GM19239 (cell line): Measurements from ENCODE around the gene FYB2.

ENCODE experiments used
- DNase-seq: peaks from one replicate; pipeline ENCODE4 v3.0.0; 2011; ENCODE audit warnings: low spot score; ENCODE audit not compliant: insufficient read length
- FAIRE-seq: peaks from 2 replicates; lab custom pipeline; 2011; peaks lifted over from hg19 to GRCh38; lab: Jason Lieb, UNC

Gene FYB2

DNA sequence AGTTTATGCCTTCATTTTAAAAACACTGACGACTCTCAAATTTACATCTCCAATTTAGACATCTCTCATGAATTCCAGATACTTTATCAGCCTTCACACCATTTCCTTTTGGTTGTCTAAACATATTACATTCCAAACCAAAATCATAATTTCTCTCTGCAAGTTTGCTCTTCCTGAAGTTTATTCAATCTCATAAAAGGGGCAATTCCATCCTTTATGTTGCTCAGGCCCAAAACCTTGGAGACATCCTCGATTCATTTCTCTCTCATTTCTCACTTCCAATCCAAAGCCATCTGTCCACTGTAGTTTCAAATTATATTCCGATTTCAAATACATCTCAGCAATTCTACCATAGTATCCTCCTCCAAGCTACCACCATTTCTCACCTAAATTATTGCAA is 74.0 kb downstream of the FYB2 start:
- FAIRE-seq (no peak), DNase-seq (no peak)

DNA sequence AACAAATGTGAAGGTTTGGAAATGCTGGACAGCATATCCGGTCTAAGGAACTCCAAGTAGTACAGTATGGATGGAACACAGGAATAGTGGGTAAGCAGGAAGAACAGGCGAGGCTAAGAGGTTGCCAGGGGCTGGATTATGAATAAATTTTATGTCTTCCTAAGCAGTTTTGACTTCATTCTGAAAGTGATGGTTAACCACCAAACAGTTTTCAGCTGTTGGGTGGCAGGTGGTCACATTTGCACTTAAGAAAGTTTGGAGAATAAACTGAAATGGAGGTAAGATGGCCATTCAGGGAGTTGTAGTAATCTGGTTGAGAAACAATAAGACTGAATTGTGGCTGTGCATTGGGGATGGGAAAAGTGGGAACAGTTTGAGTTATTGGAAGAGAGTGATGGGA is 90.2 kb downstream of the FYB2 start:
- DNase-seq (no peak), FAIRE-seq (no peak)

DNA sequence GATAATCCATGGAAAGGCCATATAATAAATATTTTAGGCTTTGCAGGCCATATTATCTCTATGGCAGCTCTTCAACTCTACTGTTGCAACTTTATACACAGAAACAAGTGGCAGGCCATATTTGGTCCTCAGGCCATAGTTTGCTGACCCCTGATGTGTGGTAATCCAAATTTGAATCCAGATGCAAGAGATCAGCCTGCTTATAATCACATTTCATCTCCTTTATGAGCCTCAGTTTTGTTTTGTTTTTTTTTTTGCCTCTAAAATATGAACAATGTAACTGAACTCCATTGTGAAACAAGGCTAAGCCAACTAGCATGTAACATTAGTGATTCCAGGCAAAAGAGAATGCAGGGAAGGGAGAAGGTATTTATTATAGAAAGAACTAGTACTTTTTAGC is 92.5 kb downstream of the FYB2 start:
- FAIRE-seq, result no peak
- DNase-seq, result no peak

DNA sequence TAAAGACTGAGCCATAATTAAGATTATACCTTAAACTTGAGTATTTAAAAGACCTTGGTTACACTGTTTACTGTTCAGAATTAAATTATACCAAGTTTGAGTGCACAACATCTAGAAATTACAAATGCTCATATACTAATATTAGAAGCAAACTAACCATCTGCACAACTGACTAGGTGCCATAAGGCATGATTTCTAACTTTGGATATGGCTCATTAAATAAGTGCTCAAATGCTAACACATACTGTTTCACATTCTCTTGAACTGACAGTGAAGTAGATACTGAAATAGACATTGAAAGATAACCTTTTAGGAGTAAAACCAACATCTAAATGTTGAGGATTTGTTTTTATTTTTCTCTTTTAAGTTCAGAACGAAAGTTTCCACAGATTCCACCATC is 100.0 kb downstream of the FYB2 start:
- DNase-seq (no peak), FAIRE-seq (no peak)

DNA sequence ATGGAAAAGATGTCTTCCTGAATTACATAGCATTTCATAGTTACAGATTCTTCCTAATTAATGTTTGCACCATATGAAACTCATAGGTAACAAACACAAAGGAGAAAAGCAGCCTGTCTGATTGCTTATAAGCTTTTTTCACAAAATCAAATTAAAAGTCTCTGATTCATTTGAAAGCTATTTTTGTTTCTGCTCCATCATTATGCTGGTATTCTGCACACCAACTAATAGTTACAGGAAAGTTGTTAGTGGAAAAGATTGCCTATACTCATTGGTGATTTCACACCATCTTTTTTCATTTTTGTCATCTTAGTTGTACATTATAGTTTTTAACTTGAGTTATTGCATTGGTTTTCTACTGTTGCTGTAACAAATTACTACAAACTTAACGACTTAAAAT is 104.0 kb downstream of the FYB2 start:
- DNase-seq (no peak), FAIRE-seq (no peak)

DNA sequence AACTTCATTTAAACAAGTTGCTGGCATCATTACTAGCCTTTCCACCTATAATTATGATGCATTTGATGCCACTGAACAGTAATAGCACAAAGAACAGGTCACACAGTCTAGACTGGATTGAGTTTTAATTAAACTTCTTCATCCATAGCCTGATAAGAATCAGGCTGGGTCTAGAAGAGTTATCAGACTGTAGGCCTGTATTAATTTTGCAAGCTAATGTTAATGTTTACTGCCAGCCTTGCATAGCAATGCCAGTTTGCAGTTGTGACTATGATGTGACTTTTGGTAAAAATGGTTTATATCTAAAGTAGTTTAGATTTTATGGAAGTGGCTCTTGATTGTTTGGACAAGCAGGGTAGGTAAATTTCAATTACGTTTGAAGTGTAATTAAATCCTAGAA is 106.1 kb downstream of the FYB2 start:
- FAIRE-seq, result no peak
- DNase-seq, result no peak

DNA sequence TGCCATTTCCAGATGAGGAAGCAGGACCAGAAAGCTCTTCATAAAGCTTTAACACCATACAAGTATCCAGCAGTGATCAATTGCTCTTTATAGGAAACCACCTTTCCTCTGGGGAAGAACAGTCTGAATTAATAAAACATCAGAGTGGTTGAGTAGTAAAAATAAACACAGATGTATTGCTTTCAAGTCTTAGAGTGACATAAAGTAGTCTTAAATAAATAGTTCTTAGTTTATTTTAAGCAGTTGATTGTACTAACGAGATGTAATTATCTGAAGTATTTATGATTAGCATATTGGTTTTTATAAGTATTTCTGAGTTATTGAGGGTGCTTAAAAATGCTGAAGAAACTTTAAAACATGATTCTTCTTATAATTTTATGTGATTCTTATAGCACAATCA is 107.1 kb downstream of the FYB2 start:
- DNase-seq, result no peak
- no peak for FAIRE-seq

DNA sequence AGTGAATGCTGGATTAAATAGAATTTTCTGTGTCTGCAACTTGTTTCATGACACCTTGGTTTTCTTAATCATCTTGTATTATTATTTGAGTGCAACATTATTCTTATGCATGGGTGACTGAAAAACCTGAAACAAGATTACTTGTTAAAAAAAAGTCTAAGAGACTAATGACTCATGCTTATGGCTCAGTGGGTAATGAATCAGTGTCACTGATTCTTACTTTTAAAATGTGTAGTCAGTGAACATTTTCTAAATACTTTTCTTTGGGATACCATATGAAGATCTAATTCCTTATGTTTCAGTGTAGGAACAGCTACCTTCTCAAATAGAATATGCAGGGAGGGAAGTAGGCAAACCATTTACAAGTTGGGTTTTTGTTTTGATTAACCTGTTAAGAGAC is 108.6 kb downstream of the FYB2 start:
- DNase-seq (no peak), FAIRE-seq (no peak)

DNA sequence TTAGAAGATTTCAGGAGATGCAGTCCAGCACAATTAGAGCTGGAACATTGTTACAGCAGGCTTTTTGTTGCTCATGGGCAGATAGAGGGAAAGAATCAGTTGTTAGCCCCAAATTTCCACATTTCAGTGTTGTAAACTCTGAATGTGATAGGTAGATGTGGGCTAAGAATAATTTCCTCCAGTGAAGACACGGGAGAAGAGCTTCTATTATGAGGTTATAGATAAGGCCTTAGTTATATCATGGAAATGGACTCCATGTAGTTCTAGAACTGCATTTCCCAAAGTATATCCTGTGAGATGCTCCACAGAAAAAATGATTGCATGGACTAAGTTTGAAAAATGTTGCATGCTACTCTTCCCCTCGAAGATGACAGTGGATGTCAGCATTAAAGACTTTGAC is 109.2 kb downstream of the FYB2 start:
- DNase-seq (no peak), FAIRE-seq (no peak)

DNA sequence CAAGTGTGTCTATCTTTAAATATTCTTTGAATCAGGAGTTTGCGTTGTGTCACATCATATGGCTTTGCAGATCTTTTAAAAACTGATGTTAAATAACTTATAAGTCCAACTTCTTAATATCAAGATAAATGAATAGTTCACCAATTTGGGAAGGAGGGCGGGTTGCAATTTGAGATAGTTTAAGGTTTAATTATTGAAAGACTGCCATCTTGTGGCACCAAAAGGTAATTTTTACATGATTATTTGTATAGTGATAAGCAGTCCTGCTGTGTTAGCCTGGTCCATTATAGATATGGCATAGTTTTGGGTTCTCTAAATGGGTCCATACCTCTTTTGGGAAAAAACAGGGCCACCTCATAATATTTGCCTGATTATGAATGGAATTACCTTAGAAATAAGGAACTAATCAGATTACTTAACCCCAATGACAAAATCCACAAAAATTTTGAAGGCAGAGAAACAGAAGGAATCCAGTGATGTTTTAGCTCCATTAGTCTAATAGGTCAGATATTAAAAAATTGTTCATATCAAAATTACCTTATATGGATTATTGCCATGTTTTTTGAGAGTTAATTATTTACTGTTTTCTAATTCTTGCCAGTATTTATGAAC is 109.8 kb downstream of the FYB2 start:
- FAIRE-seq (peak; percentile 68), DNase-seq (peak; percentile 1)

DNA sequence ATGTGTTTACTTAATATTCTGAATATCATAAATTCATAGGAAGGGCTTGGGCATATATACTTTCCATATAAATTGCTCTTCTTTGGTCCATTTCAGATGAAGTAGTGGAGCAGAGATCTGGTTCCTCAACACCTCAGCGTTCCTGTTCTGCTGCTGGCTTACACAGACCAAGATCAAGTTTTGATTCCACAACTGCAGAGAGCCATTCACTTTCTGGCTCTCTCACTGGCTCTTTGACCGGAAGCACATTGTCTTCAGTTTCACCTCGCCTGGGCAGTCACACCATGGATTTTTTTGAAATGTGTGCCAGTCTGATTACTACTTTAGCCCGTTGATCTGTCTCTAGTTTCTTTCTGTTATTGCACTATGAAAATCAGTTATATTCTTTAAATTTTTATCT is 111.8 kb downstream of the FYB2 start:
- FAIRE-seq, result no peak
- no peak for DNase-seq

DNA sequence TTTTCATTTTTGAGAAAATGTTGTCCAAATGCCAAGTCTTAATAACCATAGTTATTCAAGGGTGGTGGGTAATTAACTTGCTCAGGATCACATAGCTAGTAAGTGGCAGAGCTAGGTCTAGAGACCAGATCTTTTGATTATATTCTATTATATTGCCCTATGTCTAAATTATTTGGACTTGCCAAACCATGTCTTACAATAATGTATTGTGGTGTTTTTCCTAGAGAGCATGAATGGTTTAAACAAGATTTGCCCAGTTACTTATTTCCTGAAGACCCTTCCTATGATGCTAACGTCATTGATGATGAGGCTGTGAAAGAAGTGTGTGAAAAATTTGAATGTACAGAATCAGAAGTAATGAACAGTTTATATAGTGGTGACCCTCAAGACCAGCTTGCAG is 115.5 kb downstream of the FYB2 start:
- no peak for FAIRE-seq

DNA sequence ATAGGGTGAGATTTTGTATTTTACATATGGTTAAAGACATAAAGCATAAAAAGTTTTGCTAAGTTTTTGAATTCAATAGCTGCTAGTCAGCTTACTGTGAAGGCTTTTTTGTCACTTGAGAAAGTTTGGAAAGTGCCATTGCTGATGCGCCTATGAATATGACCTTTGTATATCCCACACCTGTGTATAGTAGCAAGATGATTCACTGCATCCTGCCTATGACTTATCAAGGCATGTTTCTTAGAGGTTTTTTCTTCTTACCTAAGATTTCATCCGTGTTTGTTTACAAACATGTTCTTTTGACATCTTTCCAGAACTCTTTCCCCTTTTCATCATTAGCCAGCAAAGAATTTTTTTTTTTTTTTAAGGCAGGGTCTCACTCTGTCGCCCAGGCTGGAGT is 122.5 kb downstream of the FYB2 start:
- FAIRE-seq (no peak), DNase-seq (no peak)

More for the DNA sequence above, 115.5 kb downstream of the FYB2 start:
- DNase-seq, result no peak

DNA sequence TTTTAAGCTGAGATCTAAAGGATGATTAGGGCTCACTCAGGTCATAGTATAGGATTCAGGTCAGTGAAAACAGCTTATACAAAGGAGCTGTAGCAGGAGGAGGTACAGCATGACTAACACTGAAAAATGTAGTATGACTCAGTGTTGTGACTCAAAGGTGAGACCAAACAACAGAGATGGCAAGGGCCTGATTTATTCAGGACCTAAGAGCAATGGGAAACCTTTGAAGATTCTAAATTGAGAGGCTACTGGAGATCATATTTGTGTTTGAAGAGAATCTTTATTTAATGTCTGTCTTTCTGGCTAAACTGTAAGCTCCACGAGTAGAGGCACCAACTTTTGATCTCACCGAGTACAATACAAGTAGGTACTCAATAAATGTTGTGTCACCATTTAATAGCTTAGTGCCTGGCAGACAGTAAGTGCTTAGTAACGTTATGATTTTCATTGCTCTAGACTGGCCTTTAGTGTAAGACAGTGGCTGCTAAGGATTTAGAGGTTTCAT is 130.6 kb downstream of the FYB2 start:
- FAIRE-seq (no peak), DNase-seq (no peak)

DNA sequence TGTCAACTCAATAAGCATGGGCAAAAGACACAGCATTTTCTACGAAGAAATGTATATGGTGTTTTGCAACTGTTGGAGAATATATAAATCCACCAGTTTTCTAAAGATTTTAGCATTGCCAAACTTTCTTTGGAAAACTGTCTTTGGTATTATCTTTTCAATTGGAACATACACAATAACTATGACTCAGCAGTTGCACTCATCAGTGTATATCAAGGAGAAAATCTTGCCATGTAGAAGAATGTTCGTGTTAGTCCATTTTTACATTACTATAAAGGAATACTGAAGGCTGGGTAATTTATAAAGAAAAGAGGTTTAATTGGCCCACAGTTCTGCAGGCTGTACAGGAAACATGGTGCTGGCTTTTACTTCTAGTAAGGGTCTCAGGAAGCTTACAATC is 133.0 kb downstream of the FYB2 start:
- FAIRE-seq (no peak), DNase-seq (no peak)

DNA sequence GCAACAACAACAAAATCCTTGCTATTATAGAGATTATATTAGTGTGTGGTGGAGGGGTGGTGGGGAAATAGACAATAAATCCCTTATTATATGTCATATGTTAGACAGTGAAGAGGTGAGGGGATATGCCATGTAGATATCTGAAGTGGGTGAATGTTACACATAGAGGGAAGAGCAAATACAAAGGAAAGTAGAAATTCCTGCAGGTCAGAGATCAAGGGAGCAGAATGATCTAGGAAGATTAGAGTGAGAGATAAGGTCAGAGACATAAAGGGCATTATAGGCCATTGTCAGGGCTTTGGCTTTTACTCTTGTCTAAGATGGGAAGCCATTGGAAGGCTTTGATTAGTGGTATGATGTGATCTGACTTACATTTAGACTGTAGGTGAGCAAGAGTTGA is 135.6 kb downstream of the FYB2 start:
- DNase-seq, result no peak
- no peak for FAIRE-seq

DNA sequence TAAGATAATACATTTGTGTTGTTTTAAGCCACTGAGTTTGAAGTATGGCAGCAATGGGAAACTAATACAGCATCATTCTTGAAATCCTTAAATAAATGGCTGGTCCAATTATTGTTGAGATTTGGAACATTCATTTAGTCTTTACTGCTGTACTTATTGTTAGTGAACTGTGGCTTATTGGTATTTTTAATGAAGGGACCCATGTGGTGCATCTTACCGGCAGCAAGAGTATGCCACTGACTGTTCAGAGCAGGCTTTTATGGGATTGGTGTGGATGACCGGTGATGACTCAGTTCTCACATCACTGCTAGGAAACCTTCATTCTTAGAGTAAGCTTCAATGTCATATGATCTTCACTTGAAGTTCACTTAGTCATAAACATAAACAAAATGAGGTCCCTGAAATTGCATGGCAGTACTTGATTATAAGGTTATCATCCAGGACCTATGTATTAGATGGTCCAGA is 142.6 kb downstream of the FYB2 start:
- FAIRE-seq (no peak), DNase-seq (no peak)

DNA sequence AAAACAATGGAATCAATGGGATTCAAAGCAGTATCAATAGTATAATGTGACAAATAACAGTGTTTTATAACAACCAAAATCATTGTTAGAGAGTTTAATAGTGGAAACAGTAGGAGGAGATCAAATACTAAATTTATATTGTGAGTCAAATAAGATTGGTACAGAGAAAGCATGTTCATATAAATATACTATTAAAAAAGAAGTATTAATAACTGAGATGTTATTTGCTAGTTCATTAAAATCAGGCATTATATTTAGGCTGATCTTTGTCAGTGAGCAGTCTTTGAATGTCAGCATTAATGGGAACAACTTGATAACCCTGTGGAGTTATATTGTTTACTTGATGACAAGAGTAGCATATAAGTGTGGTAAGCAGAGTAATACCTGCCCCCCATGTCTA is 143.4 kb downstream of the FYB2 start:
- FAIRE-seq (no peak), DNase-seq (no peak)

DNA sequence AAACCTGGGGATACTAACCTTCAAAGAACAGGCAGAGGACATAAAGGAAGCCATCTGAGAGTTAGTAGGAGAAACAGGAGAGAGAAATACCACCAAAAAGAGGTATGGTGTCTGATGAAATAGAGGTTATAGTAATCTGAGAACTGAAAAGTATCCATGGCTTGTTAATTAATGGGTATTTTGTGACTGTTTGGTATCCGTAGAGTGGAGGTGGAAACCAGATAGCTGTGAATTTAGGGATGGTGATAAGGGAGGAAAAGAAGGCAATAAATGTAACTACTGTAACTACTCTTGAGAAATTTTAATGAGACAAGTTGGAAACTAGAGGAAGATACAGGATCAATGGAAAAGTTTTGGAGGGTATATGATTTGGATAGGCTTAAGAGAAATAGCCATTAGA is 146.6 kb downstream of the FYB2 start:
- DNase-seq, result no peak
- FAIRE-seq, result no peak

DNA sequence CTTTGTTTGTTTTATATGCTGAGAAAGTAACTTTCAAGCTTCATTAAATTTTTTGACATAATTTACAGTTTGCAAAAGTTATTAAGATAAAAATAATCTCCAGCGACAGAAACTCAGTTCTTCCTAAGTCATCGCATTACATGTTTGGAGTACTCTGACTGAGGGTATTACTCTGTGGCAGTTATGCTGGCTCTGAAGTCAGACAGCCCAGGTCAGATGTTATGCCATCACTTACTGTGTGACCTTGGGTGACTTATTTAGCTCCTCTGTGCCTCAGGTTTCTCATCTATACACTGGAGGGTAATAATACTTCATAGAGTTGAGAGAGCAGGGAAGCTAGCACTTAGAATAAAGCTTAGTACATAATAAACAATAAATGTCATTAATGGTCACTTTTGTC is 147.7 kb downstream of the FYB2 start:
- no peak for FAIRE-seq
- DNase-seq, result no peak

DNA sequence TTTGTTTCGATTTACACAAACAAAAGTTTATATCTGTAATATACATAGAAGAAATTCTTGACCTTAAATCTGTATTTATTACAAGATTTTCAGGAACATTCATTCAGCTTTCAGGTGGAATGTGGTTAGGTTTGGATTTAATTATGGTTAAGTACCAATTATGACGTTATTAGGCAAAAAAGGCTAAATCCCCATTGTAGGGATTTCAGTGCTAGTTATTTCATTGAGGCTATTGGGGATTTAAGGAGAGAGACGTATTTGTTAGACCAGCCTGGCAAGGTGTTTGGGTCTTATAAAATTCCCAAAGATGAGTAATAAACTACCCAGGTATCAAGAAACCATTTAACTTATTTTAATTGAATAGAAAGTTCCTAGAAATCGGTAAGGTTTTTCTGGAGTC is 148.1 kb downstream of the FYB2 start:
- FAIRE-seq, result no peak

DNA sequence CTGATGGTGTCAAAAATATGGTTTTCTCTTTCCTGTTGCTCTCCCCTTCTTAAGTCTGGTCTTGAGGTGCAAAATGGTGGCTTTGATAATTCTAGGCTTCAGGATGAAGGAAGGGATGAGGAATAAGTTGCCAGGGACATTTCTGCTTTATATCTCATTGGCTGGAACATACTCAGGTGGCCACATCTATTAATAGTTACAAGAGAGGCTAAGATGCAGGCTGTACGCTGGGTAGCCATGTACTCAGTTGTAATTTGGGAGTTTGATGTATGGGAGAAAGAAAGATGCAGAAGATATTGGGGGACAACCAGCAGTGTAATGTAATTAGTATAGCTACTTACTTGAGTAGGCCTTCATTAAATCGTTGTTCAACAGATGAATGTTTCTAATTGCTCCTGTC is 148.9 kb downstream of the FYB2 start:
- FAIRE-seq (no peak), DNase-seq (no peak)

More for the DNA sequence above, 148.1 kb downstream of the FYB2 start:
- DNase-seq, result no peak
